Retinal pigment epithelial cell (primary cell): ENCODE measurements around the gene RCVRN.

Experiments
- DNase-seq: peaks from one replicate; pipeline ENCODE4 v3.0.0-alpha.2; 2010; ENCODE audit warnings: low read depth
- H3K4me3 ChIP-seq: 2 replicates; pipeline ENCODE4 v1.5.1; 2011; ENCODE audit warnings: mild to moderate bottlenecking, low read length, control low read depth, moderate library complexity
- TF ChIP-seq, protein P1 (sequence below): conservative IDR thresholded peaks from 2 replicates; pipeline ENCODE4 v1.5.1; 2011; ENCODE audit warnings: low read depth, low read length, control low read depth, inconsistent platforms

Gene RCVRN

DNA sequence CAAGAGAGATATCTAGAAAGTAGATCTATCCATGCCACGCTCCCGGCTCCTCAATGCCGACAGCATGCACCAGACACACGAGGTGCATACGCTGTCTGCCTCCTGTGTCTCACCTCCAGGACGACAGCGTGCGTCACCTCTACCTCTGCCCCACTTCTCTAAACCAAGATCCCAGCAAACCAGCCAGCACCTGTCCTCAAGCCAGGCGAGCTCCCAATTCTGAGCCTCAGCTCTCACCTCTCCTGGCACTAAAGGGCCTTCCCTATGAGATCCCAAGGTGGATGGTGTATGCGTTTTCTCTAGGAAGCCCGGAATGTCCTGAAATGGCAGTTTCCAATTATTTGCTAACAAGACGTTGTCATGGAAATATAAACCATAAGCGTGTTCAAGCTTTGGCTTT, 36.2 kb upstream of the RCVRN start:
- H3K4me3 ChIP-seq = no peak overlapping the region
- DNase-seq = no peak
- TF ChIP-seq, protein P1, sequence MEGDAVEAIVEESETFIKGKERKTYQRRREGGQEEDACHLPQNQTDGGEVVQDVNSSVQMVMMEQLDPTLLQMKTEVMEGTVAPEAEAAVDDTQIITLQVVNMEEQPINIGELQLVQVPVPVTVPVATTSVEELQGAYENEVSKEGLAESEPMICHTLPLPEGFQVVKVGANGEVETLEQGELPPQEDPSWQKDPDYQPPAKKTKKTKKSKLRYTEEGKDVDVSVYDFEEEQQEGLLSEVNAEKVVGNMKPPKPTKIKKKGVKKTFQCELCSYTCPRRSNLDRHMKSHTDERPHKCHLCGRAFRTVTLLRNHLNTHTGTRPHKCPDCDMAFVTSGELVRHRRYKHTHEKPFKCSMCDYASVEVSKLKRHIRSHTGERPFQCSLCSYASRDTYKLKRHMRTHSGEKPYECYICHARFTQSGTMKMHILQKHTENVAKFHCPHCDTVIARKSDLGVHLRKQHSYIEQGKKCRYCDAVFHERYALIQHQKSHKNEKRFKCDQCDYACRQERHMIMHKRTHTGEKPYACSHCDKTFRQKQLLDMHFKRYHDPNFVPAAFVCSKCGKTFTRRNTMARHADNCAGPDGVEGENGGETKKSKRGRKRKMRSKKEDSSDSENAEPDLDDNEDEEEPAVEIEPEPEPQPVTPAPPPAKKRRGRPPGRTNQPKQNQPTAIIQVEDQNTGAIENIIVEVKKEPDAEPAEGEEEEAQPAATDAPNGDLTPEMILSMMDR = no peak

DNA sequence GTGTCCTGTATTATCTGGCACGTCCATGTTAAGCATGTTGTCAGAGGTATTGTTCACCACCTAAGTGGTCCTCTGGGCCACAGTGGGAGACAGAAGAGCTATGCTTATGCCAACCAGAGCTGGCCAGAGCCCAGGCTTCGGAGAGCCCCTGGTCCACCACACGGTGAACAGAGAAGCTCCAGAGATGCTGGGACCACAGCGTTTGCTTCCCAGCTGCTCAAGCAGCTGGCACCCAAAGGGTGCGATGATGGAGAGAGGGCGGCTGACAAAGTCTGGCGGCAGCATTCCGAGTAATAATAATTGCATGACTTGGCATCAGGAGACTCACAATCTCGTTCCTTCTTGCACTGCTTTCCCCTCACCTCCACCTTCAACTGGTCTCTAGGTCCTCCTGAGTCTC, 35.8 kb upstream of the RCVRN start:
- DNase-seq = no peak
- TF ChIP-seq, protein P1 = no peak
- no peak overlapping the region for H3K4me3 ChIP-seq

DNA sequence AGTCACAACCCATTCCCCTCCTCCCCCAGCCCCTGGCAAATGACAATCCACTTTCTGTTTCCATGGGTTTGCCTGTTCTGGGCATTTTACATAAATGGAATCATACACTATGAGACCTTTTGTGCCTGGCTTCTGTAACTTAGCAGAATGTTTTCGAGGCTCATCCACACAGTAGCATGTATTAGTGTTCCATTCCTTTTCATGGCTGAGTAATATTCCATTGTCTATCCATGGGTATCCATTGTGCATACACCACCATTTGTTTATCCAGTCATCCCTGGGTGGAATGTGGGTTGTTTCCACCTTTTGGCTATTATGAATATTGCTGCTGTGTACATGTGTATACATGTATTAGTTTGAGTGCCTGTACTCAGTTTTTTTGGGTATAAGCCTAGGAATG, 33.7 kb upstream of the RCVRN start:
- TF ChIP-seq, protein P1 = no peak
- DNase-seq = no peak
- no peak overlapping the region for H3K4me3 ChIP-seq

DNA sequence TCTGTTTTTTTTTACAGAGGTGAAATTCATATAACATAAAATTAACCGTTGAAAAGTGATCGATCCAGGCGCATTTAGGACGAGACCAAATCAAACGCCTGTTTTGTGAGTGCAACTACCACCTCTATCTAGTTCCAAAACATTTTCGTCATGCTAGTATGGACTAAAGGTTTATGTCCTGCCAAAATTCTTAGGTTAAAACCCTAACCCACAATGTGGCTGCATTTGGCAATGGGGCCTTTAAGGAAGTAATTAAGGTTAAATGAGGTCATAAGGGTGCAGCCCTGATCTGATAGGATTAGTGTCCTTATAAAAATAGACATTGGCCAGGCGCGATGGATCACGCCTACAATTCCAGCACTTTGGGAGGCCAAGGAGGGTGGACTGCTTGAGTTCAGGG, 32.8 kb upstream of the RCVRN start:
- TF ChIP-seq, protein P1 = no peak
- H3K4me3 ChIP-seq = no peak overlapping the region
- no peak for DNase-seq

DNA sequence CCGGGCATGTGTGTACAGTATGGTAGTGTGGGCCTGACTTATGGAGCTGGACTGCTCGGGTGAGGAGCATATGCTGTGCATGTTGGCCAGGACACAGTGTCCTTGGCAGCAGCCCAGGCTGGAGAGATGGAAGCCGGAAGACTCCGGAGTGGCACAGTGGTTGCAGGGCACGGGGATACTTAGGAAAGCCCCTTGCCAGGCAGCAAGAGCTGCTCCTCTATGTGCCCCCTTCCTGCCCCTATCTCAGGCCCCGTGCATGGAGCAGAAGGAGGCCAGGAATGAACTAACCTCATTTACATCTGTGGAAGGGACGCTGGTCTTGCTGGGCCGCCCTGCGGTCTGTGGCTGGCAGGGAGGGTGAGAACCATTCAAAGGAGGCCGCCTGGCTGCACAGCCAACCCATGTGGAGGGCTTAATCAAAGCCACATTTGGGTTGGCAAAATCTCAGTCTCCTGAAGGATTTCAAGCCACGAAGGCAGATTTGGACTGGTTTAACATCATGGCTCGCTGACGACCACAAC, 32.2 kb upstream of the RCVRN start:
- TF ChIP-seq, protein P1 = no peak
- no peak overlapping the region for H3K4me3 ChIP-seq
- no peak for DNase-seq

DNA sequence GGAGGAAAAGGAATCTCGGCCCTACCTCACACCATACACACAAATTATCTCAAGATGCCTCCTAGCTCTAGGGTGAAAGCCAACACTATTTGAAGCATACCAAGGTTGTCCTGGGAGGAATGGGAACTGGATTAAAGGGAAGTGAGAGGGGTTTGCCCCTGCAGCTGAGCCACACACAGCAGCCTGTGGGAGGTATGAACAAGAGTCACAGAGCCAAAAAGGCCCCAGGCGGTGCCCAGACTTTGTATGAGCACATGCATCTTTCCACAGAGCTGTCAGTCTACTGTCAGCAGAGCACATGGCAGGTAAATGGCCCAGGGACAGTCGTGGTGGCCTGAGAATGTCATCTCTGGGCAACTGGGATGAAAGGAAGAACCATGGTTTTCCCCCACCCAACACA, 31.0 kb upstream of the RCVRN start:
- TF ChIP-seq, protein P1 = no peak
- no peak overlapping the region for H3K4me3 ChIP-seq
- no peak for DNase-seq

DNA sequence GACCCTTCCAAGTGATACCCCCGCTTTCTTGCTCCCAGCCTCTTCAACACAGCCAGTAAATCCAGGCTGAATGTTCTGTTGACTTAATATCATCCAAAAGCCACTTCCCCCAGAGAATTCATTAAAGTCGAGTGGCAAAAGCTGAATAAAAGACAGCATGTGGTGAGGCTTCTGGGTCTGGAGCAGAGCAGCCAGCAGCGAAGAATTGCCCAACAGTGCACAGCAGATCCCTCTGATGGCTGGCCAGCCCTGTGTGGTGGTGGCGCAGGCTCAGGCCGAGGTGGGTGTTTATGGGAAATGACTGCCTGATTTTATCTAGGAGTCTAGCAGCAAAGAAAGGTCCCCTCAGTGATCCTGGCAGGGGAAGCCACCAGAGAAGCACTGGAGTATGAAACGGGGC, 30.3 kb upstream of the RCVRN start:
- no peak for DNase-seq
- TF ChIP-seq, protein P1 = no peak
- H3K4me3 ChIP-seq = no peak overlapping the region
